GM21723 (cell line): ENCODE measurements around the gene SELENOF.
"Not testable (repeated sequence)": the region's sequence is repeated elsewhere in the genome, so short reads cannot be mapped to it uniquely, and the experiment has no call there.

ENCODE experiments used
- ATAC-seq: cut with Tn5 transposase; IDR thresholded peaks from one replicate; pipeline ENCODE4 v1.9.1; 2021; ENCODE audit warnings: mild to moderate bottlenecking, moderate library complexity; ENCODE audit not compliant: unreplicated experiment

Gene SELENOF

DNA sequence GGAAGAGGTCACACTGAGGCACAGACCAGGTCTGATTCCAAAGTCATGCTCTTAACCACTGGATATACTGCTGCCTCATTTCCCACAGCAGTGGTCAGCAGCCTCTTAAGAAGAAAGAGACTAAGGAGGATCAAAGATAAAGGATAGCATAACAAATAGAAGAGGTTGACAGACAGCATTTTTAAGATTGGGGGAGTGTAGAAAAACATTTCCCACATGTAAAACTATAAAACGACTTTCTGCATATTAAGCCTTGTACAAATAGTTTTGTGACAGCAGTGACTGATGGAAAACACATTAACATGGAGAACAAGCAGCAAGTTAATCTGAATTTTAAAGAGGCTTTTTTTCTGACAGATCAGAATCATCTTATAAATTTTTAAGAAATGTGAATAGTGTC lies 92.0 kb downstream of the SELENOF start:
- ATAC-seq, result no peak

DNA sequence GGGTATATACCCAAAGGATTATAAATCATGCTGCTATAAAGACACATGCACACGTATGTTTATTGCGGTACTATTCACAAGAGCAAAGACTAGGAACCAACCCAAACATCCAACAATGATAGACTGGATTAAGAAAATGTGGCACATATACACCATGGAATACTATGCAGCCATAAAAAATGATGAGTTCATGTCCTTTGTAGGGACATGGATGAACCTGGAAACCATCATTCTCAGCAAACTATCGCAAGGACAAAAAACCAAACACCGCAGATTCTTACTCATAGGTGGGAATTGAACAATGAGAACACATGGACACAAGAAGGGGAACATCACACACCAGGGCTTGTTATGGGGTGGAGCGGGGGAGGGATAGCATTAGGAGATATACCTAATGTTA lies 94.0 kb downstream of the SELENOF start:
- not testable (repeated sequence) for ATAC-seq

DNA sequence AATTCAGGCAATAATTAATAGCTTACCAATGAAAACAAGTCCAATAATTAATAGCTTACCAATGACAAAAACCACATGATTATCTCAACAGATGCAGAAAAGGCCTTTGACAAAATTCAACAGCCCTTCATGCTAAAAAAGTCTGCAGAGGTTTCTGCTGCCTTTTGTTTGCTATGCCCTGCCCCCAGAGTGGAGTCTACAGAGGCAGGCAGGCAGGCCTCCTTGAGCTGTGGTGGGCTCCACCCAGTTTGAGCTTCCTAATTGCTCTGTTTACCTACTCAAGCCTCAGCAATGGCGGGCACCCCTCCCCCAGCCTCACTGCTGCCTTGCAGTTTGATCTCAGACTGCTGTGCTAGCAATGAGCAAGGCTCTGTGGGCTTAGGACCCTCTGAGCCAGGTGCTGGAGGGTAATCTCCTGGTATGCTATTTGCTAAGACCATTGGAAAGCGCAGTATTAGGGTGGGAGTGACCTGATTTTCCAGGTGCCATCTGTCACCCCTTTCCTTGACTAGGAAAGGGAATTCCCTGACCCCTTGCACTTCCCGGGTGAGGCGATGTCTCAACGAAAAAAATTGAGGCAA lies 96.6 kb downstream of the SELENOF start:
- not testable (repeated sequence) for ATAC-seq

DNA sequence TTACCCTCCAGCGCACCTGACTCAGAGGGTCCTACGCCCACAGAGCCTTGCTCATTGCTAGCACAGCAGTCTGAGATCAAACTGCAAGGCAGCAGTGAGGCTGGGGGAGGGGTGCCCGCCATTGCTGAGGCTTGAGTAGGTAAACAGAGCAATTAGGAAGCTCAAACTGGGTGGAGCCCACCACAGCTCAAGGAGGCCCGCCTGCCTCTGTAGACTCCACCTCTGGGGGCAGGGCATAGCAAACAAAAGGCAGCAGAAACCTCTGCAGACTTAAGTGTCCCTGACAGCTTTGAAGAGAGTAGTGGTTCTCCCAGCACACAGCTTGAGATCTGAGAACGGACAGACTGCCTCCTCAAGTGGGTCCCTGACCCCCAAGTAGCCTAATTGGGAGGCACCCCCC lies 99.8 kb downstream of the SELENOF start:
- not testable (repeated sequence) for ATAC-seq
